Renal cortex interstitium (tissue), 11 donors: ENCODE data around the gene DLGAP1. TPM values are rescaled to one million over a fixed set of nuclear protein-coding genes. Genes with fewer than 3 reads are reported as not detected.

ENCODE experiments used
- DNase-seq, 11 donors: peaks; one replicate each; pipeline ENCODE4 v3.0.0-alpha.2; 2013; ENCODE audit warnings: low read depth in 9 of 11, low spot score in 4 of 11; ENCODE audit errors: extremely low read depth in 1 of 11
- polyA plus RNA-seq, 3 donors: library from polyadenylated mRNA; unstranded; fragments of 120-200 nt; gene quantifications; one replicate each; pipeline ENCODE4 v1.2.1, GENCODE V29; 2013; ENCODE audit not compliant: insufficient read length in 3 of 3

Gene DLGAP1
- polyA plus RNA-seq, 3 donors: 4.6 to 6.1 (median 5.9) TPM

GRCh38 chr18:3552305-3552704 lies 902.8 kb downstream of the DLGAP1 start:
- no peak for DNase-seq

DNA sequence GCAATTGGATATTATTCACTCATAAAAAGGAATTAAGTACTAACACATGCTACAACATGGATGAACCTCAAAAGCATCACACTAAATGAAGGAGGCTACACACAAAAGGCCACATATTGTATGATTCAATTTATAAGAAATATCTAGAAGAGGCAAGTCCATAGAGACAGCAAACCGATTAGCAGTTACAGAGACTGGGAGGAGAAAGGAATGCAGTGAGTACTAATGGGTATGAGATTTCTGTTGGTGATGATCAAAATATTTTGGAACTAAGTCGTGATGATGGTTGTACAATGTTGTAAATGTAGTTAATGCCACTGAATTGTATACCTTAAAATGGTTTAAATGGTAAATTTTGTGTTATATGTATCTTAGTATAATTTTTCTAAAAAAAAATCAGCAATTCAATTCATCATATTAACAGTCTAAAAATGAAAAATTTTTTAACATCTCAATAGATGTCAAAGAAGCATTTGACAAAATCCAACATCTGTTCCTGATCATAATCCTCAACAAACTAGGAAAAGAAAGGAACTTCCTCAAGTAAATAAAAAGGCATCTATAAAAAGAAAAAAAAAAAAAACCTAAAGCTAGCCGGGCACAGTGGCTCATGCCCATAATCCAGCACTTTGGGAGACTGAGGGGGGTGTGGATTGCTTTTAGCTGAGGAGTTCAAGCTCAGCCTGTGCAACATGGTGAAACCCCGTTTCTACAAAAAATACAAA lies 907.1 kb downstream of the DLGAP1 start:
- DNase-seq: no peak

GRCh38 chr18:3546106-3546505 lies 909.0 kb downstream of the DLGAP1 start:
- DNase-seq: no peak

DNA sequence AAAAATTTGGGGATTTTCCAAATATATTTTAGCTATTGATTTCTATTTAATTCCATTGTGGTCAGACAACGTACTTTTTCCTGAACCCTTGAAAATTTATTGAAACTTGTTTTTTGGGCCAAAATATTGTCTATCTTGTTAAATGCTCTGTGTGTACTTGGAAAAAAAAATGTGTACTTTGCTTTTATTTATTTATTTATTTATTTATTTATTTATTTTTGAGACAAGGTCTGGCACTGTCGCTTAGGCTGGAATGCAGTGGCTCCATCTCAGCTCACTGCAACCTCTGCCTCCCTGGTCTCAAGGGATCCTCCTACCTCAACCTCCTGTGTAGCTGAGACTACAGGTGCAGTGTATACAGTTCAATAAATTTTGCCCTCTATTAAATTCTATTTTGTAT lies 910.6 kb downstream of the DLGAP1 start:
- no peak for DNase-seq

DNA sequence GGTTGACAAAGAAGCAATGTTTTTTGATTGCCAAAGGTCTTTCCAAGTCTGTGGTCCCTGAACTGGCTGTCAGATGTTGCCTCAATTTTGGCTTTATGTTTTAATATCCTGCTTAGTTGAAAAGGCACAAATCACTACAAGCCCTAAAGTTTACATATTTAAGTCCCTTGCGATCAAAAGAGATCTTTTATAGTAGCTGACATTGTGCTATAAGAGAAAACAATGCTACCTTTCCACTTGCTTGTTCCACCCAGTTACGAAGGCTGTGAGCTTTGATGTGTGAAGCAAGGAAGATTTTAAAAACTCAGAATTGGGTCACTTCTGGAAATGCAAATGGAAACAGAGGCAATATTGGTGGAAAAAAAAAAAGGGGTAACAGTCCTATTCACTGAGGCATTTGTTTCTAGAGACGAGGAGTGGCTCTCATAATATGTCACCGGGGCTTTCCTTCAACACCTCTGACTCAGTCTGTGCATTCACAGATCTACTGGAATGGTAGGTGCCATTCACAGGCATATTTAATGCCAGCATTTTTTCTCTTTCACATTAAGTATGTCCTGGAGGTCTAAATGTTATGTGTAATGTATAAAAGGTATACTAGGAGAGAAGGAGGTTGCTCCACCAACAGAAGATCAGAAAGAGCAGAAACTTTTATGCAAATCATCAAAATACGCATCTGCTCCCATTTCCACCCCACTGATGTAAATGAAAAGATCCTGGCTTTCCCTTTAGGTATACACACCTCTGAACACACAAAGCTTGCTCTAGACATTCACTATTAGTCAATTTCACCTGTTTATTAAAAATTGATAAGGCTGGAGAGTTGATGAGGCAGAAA lies 913.3 kb downstream of the DLGAP1 start:
- no peak for DNase-seq

GRCh38 chr18:3540805-3541548 lies 914.1 kb downstream of the DLGAP1 start:
- peak in 2 of 11 donors; percentile 44 to 61 for DNase-seq

GRCh38 chr18:3538954-3539617 lies 916.0 kb downstream of the DLGAP1 start:
- no peak for DNase-seq

DNA sequence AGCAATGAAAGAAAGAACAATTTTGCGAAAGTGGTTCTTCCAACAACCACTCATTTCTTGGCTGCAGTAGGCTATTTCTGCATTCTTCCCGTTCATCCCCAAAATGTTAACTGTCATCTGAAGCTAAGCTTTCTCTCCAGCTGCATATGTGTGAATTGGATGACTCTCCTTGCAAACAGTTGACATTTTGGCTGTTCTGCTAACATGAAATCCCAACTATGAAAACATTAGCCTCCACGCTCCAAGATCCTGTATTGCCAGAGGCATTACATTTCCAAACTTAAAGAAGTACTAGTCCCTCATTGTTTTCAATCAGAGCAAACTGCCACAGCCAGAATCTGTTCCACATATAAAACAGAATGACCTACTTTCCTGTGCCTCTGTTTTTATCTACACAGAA lies 916.7 kb downstream of the DLGAP1 start:
- DNase-seq: no peak

DNA sequence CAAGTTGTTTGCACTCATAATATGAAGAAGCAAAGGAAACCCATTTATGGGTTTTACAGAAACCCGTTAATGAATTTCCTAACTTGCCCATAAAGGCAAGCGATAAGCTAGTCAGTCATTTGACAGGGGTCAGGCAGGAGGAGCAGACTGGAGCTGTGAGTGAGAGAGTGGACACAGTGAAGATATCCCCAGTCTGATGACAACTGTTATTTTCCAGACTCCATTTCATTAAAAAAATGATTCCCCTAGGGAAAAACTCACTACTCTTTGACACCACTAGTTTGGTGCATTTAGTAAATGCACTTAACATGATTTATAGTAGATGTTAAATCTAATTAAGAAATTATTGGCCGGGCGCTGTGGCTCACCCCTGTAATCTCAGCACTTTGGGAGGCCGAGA lies 924.3 kb downstream of the DLGAP1 start:
- DNase-seq: no peak

DNA sequence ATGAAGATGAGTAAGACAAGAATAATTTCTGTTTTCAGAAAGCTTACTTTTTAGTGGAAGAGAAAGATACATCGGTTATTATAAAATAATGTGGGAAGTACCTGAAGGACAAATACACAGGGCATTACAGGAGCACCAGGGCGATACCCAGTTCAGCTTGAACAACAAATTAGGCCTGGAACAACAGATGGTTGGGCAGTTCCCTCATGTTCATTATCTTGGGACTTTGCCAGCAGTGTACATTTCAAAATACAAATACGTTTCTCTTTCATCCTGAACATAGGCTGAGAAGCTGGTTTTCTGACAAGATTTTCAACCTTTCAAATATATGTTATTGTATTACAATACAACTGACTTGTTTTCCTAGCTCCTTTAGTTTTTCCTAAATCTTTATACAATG lies 925.5 kb downstream of the DLGAP1 start:
- no peak for DNase-seq

DNA sequence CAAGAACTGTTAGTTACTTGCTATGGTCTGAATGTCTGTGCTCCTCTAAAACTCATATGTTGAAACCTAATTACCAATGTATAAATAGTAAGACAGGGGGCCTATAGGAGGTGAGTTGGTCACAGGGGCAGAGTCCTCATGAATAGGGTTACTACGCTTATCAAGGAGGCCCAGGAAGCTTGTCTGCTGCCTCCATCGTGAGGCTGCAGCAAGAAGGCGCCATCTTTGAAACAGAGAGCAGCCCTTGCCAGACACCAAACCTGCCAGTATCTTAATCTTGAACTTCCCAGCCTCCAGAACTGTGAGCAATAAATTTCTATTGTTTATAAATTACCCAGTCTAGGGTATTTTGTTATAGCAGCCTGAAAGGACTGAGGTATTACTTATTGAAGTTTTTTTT lies 926.0 kb downstream of the DLGAP1 start:
- no peak for DNase-seq

DNA sequence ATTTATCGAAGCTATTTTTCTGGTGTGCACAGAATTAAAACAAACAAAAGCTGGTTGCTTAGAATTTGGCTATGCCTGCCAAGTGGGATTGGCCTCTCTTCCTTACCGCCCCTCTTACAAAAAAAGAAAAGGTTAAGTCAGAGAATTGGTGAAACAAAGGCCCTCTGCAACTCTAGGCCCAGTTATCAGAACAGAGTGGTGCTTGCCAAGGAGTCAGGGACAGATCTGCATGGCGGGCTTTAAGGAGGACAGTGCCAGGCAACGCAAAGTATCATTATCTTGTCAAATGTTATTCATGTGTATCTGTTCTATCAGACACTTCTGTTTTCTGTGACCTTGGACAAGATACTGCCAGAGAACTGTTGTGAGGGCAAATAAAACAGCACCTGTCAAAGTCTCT lies 926.9 kb downstream of the DLGAP1 start:
- DNase-seq: no peak

DNA sequence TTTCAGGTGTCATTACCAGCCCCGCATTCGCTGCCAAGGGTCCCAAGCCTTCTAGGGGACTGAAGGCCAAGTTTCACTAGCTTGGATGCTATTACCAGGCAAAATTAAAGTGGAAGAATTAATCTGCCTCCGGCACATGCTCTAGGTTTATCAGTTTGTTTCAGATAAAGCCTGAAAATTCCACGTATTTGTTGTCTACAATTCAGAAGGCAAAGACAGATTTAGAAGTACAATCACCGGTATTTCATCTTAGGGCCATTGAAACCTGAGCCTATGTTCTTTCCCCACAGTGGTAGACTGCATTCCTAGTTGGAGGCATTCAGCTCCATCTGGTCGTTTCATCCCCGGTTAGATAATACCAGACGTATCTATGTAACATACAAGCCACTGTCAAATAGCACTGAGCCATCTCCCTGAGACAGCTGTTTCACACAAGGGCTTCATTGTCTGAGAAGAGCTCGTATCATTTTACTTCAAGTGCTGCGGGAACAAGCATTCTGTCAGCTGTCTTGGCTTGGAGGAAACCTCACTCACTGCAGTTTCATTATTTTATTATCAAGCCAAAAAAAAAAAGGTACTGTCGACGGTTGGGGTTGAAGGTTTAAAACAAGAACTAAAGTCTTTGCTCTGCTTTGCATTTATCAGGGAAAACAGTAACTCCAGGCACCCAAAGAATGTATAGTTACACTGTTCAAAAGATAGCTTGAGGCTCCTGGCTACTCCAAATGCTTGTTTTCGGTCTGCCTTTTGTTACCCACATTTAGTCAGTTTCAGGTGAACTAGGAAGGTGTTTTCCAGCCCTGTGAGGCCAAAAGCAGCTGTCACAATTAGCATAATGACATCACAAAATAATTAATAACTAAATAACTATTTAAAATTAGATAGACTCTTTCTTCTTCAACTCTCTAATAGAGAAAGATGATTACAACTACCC lies 928.4 kb downstream of the DLGAP1 start:
- peak in 2 of 11 donors; percentile 38 for DNase-seq

DNA sequence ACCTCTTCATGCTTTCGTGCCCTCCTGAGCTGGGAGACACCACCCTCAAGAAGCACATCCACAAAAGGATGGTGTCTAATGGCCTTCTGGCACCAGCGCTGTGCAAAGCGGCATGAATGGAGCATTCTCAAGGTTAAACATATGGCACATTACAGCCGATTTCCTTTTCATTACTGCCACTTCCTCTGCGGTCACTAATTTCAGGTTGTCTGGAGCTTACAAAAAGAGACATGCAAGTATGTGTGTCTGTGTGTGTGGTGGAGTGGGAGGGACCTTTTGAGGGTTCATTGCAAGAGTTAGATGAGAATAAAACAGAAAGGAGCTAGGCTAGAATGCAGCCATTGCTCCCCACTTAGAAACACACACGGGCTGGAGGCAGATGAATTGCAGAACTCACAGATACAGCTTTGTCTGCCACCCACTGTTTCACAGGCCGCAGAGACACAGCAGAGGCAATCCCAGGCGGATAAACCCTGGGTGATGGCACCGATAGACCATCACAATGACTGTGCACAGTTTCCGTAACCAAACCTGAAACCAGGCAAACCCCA lies 929.2 kb downstream of the DLGAP1 start:
- DNase-seq: no peak

GRCh38 chr18:3524706-3525105 lies 930.4 kb downstream of the DLGAP1 start:
- no peak for DNase-seq

DNA sequence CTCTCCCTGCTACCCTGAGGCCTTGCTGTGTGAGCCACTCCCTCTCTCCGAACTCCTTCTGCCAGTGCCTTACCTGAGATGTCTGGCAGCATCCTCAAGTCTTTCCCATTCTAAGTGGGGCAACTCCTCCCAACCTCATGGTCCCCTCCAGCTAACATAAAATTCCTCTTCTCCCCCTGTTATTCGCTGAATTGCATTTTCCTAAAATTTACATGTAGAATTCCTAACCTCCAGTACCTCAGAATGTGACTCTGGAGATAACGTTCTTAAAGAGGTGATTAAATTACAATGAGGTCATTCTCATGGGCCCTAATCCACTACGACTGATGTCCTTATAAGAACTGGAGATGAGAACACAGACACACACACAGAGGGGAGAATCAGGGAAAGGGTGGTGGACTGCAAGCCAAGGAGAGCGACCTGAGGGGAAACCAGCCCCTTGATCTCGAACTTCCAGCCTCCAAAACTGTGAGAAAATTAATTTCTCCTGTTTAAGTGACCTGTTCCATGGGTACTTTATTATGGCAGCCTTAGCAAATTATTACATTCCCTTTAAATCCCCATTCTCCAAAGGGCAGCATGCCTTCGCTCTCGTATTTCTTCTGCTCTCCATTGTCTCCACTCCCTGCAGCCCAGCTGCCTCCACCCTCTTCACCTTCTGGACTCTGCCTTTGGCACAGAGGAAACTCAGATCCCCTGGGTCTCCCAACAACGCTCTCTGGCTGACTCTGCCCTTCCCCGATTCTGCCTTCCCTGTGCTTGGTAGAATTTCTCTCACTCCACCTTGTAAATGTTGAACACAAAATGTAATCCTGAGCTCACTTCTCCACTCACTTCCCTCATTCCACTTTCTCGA lies 934.6 kb downstream of the DLGAP1 start:
- no peak for DNase-seq
